Neuron (in vitro differentiated cells): ENCODE results near the gene ABCD1.
"Not testable (repeated sequence)": the region's sequence is repeated elsewhere in the genome, so short reads cannot be mapped to it uniquely, and the experiment has no call there.

ENCODE experiments used
- H2AFZ ChIP-seq: one replicate; pipeline ENCODE4 v1.6.1; 2013; ENCODE audit warnings: low read depth, mild to moderate bottlenecking, inconsistent platforms, low read length, moderate library complexity
- H3K27me3 ChIP-seq: one replicate; pipeline ENCODE4 v1.6.1; 2013; ENCODE audit warnings: low read length; ENCODE audit not compliant: insufficient read depth
- H3K36me3 ChIP-seq: one replicate; pipeline ENCODE4 v1.6.1; 2013; ENCODE audit warnings: low read length; ENCODE audit not compliant: insufficient read depth
- H3K4me1 ChIP-seq: one replicate; pipeline ENCODE4 v1.6.1; 2013; ENCODE audit warnings: low read length; ENCODE audit not compliant: insufficient read depth
- H3K4me3 ChIP-seq: 2 replicates; pipeline ENCODE4 v1.5.1; 2013; ENCODE audit warnings: mild to moderate bottlenecking, low read length, moderate library complexity
- H3K9me3 ChIP-seq: one replicate; pipeline ENCODE4 v1.6.1; 2013; ENCODE audit warnings: low read length

Gene ABCD1

DNA sequence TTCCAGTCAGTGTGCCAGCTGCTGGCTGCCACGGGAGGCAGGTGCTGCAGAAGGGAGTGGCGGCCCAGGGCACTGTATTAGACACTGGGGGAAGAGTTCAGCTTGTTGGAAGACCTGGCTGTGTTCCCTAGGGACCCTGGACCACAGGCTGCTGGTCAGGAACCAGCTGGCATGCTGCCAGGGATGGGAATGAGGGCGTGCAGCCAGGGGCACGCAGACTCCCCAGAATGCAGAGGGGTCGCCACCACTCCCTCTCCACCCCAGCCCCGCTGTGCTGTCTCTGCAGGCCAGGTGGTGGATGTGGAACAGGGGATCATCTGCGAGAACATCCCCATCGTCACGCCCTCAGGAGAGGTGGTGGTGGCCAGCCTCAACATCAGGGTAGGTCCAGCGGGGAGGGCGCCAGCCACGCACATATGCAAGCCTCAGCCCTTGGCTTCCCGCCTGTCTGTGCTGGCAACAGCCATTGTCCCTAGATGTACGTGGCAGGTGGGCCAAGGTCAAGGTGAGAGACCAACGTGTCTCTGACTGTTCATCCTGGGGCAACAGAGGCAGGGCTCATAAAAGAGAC, 12.3 kb downstream of the ABCD1 start:
- Histone ChIP-seq H3K27me3 (peaks cover 3% of the 10 kb centered on the region), H3K36me3 (no peaks in the 10 kb centered on the region), H3K4me1 (no peaks in the 10 kb centered on the region), H2AFZ (no peak overlapping the region), H3K4me3 (no peak overlapping the region), H3K9me3 (peaks cover 4% of the 10 kb centered on the region)

DNA sequence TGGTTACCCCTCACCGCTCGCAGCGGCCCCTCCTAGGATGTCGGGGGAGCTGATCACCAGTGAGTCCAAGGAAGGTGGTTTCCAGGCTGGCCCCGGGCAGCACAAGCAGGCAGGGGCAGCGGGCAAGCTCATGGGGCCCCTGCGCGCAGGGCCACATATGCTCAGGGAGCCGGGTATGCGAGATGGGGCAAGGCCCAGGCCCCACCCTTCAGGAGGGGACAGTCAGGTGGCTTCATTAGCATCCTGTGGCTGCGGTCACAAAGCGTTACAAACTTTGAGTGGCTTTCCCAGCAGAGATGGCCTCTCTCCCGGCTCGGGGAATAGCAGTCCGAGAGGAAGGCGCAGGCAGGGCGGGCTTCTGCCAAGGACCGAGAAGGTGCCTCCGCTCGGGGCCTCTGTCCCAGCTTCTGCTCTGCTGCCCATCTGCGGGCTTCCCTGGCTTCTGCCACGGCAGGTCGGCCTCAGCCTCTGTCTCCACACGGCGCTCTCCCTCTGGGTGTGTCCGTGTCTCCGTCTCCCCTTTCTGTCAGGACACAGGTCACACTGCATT, 13.5 kb downstream of the ABCD1 start:
- H3K9me3 ChIP-seq: no peaks in the 10 kb centered on the region
- no peak overlapping the region for H3K4me3 ChIP-seq
- H2AFZ ChIP-seq: no peak overlapping the region
- peaks cover 3% of the 10 kb centered on the region for H3K27me3 ChIP-seq
- no peaks in the 10 kb centered on the region for H3K36me3 ChIP-seq
- no peaks in the 10 kb centered on the region for H3K4me1 ChIP-seq

DNA sequence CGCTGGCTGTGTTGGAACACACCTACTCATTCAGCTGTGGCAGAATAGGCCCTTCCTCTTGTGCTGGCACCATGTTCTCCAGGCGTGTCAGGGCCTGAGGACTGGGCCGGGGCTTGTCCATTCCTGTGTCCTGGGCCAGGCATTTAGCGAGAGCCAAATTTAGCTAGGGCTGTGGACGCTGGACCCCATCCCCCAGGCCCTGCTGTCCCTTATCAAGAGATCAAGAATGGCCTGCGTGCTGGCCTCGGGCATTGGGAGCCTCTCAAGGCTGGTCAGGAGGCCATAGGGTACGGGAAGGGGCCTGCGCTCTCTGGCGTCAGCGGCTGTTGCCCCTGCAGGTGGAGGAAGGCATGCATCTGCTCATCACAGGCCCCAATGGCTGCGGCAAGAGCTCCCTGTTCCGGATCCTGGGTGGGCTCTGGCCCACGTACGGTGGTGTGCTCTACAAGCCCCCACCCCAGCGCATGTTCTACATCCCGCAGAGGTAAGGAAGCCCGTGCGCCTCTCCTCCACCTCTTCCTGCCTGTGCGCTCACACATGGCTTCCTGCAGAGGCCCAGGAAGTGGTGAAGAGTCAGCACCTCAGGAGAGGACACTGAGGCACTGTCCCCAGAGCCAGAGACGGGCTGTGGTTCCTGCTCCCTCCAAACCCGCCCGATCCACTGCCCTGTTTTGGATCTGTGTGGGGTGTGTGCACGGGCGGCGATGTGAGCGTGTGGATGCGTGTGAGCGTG, 15.3 kb downstream of the ABCD1 start:
- no peaks in the 10 kb centered on the region for H3K36me3 ChIP-seq
- no peaks in the 10 kb centered on the region for H3K9me3 ChIP-seq
- no peak overlapping the region for H3K4me3 ChIP-seq
- H2AFZ ChIP-seq: no peak overlapping the region
- H3K4me1 ChIP-seq: no peaks in the 10 kb centered on the region
- peaks cover 3% of the 10 kb centered on the region for H3K27me3 ChIP-seq

DNA sequence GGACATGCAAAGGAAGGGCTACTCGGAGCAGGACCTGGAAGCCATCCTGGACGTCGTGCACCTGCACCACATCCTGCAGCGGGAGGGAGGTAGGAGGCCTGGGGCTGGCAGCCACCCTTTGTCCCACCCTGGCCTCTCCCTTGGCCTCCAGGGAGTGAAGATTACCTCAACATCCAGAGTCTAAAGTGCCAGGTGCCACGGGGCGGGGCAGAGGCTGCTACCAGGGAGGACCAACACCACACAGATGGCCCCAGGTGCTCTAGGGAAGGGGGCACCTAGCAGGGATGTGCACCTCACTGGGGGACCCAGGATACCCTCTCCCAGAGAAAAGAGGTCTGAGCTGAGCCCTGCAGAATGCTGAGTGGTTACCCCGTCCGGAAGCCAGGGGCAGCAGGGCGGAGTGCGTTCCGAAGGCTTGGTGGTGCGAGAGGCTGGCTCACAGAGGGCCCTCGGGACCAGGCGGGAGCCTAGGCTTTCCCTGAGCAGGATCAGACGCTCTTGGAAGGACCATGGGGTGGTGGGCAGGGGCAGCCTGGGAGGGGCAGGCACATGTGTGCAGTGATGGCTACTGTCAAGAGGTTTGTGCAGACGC, 16.1 kb downstream of the ABCD1 start:
- no peaks in the 10 kb centered on the region for H3K4me1 ChIP-seq
- H3K36me3 ChIP-seq: no peaks in the 10 kb centered on the region
- H3K27me3 ChIP-seq: peaks cover 3% of the 10 kb centered on the region
- H2AFZ ChIP-seq: no peak overlapping the region
- H3K4me3 ChIP-seq: no peak overlapping the region
- H3K9me3 ChIP-seq: no peaks in the 10 kb centered on the region

DNA sequence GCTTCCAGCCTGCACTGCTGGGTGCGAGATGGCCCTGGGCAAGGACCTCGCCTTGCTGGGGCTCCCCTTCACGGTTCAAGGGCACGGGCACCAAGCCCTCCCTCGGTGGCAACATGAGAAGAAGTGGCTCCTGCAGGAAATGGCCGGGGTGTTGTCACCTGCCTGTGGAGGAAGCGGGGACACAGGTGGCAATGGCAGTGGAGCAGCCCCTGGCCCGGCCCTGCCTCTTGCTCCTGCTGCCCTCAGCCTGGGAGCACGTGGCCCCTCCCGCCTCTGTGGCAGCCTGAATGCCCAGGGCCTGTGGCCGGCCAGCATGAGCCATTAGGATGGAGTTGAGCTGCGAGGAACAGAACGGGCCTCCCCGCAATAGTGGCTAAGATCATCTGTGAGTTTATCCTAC, 16.8 kb downstream of the ABCD1 start:
- Histone ChIP-seq H3K36me3 (no peaks in the 10 kb centered on the region), H3K27me3 (peaks cover 3% of the 10 kb centered on the region), H2AFZ (no peak overlapping the region)

DNA sequence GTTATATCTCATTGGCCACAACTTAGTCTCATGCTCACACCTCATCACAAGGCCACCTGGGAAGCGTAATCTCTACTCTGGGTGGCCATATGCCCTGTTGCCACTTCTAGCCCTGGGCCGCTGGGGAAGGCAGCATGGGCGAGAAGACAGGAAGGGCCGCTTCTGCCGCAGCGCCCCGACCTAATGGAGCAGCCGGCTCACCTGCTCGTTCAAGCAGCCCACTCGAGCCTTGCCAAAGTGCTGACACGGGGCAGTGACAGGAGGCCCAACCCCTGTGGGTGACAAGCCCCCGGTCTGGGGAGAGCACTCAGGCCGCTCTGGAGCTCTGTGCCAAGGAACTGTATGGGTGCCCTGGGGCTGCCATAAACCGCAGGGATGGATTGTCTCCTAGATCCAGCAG, 17.5 kb downstream of the ABCD1 start:
- not testable (repeated sequence) for H3K9me3 ChIP-seq, H3K36me3 ChIP-seq

More for the DNA sequence above, 16.8 kb downstream of the ABCD1 start:
- Histone ChIP-seq H3K4me3 (no peak overlapping the region), H3K9me3 (no peaks in the 10 kb centered on the region), H3K4me1 (no peaks in the 10 kb centered on the region)

DNA sequence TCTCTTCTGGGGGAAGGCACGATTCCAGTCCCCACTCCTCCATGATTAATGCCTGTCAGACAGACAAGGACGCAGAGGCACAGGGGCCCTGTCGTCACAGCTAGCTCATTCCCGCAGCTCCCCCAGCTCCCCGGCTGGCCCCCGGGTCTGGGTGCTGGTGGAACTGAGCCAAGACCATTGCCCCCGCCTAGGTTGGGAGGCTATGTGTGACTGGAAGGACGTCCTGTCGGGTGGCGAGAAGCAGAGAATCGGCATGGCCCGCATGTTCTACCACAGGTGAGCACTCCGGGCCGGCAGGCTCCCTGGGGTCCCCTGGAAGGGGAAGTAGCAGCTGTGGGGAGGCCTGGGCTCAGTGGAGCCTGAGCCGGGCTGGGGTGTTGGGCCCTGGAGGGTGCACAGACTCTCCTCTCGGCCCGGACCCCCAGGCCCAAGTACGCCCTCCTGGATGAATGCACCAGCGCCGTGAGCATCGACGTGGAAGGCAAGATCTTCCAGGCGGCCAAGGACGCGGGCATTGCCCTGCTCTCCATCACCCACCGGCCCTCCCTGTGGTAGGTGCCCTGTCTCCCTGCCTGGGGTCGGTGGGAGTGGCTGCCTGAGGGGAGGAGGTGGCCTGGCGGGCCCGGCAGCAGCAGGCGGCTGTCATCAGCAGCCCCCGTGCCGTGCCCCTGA, 18.3 kb downstream of the ABCD1 start:
- not testable (repeated sequence) for H3K36me3 ChIP-seq, H3K27me3 ChIP-seq, H3K4me3 ChIP-seq, H3K9me3 ChIP-seq, H3K4me1 ChIP-seq, H2AFZ ChIP-seq

More for the DNA sequence above, 17.5 kb downstream of the ABCD1 start:
- not testable (repeated sequence) for H3K4me1 ChIP-seq, H2AFZ ChIP-seq, H3K4me3 ChIP-seq, H3K27me3 ChIP-seq

DNA sequence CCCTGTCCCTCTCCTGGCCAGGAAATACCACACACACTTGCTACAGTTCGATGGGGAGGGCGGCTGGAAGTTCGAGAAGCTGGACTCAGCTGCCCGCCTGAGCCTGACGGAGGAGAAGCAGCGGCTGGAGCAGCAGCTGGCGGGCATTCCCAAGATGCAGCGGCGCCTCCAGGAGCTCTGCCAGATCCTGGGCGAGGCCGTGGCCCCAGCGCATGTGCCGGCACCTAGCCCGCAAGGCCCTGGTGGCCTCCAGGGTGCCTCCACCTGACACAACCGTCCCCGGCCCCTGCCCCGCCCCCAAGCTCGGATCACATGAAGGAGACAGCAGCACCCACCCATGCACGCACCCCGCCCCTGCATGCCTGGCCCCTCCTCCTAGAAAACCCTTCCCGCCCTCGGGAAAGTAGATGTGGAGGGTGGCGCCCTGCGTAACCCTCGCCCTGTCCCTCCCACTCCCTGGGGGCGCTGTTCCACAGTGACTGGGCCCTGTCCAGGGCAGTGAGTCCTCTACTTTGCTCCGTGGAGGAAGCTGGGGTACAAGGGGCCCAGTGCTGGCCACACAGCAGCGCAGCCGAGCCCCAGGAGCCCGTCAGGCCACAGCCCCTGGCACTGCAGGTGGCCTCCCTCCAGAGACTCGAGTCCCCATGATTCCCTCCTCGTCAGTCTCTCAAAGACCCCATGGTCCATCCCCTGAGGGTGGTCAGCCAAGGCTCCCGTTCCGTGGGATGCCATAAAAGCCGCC, 19.0 kb downstream of the ABCD1 start:
- not testable (repeated sequence) for H3K4me1 ChIP-seq, H3K27me3 ChIP-seq, H3K36me3 ChIP-seq, H2AFZ ChIP-seq, H3K4me3 ChIP-seq, H3K9me3 ChIP-seq

DNA sequence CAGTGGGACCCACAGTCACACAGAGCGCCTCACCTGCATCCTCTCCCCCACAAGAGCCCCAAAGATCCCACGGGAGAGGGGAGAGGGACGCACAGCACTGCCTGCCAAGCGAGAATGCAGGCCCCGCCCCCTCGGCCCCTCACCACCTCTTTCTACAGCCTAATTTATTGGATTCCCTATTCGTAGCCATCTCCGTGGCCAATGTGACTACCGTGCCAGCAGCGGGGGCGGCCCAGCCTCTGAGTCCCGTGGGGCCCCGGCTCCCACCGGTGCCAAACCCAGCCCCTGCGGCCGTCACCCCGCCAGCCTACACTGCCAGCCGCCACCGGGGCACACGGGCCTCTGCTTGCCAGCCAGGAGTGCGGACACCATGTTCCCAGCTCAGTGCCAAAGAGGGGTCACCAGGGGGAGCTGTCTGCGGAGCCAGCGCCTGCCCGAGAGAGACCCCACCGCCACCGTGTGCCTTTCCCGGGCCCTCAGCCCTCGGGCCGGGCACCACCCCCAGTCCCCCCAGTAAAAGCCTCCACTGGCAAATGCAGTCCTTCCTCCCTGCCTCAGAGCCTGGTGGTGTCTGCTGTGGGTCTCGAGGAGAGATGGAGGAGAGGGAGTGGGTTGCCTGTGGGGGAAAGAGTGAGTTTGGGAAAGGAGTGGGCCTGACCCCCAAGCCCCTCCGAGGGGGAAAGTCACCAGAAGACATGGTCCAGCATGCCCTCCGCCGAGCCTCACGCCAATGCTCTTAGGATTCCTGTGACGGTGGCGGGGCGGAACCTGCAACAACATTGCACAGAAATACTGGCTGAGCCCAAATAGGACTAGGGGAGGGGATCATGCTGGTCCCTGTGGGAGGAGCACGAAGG, 19.8 kb downstream of the ABCD1 start:
- Histone ChIP-seq H3K9me3 (no peaks in the 10 kb centered on the region), H2AFZ (no peak overlapping the region), H3K27me3 (peaks cover 3% of the 10 kb centered on the region), H3K4me3 (no peak overlapping the region), H3K36me3 (no peaks in the 10 kb centered on the region), H3K4me1 (no peaks in the 10 kb centered on the region)

DNA sequence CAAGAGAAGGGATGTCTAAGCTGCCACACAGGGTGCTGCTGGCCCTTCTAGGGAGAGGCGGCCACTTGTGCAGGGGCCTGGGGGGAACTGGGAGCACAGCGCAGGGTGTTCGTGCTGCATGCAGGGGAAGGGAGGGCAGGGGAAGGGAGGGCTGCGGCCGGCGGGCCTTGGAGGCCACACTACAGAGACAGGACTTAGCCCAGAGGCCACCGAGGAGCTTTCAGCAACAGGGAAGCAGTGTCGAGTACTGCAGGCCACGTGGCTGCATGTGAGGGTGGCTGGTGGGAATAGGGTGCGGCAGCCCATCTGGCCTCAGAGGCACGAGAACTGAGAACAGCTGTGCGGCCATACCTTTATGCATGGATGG, 20.4 kb downstream of the ABCD1 start:
- not testable (repeated sequence) for H3K36me3 ChIP-seq, H3K4me3 ChIP-seq, H3K9me3 ChIP-seq, H3K4me1 ChIP-seq, H2AFZ ChIP-seq, H3K27me3 ChIP-seq

DNA sequence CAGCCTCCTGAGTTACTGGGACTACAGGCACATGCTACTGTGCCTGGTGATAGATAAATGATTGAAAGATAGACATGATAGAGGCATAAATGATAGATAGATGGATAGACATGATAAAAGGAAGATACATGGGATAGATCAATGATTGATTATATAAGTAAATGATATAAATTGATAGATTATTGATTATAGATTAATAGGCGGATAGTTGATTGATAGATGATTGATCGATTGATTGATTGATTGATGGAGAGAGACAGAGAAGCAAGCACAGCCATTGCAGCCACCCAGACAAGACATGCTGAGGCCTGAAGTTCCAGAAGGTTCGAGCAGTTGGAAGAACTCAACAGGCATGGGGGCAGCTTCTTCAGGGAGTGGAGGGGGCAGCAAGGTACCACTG, 21.7 kb downstream of the ABCD1 start:
- peaks cover 2% of the 10 kb centered on the region for H3K9me3 ChIP-seq
- H3K4me3 ChIP-seq: no peak overlapping the region
- no peaks in the 10 kb centered on the region for H3K36me3 ChIP-seq
- H3K27me3 ChIP-seq: no peaks in the 10 kb centered on the region
- H2AFZ ChIP-seq: no peak overlapping the region
- no peaks in the 10 kb centered on the region for H3K4me1 ChIP-seq

DNA sequence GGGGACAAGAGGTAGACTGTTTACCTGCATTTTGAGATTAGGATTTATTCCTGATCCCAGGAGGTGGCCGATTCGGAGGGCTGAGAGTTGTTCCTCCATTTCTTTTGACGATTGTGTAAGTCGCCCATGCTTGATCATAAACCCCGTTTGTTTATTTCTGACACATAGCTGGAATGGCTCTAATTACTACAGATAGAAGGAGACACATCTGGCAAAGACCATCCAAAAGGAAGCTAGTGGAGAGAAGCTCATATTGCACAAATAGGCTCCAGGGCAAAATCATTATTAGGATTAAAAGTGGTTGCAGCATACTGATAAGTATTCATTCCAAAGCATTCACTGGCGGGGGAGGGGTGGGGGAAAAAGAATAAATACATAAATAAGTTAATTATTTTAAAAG, 22.3 kb downstream of the ABCD1 start:
- not testable (repeated sequence) for H3K4me1 ChIP-seq, H3K27me3 ChIP-seq, H3K36me3 ChIP-seq, H2AFZ ChIP-seq, H3K9me3 ChIP-seq, H3K4me3 ChIP-seq
